HS-5 (cell line): ENCODE results near the gene BLOC1S1.
A peak's percentile ranks its signal among the peaks of the same experiment; 100 is the strongest.

Source experiments
- DNase-seq: peaks from one replicate; pipeline ENCODE4 v3.0.0-alpha.2; 2012; ENCODE audit warnings: low read depth

The BLOC1S1 gene

DNA sequence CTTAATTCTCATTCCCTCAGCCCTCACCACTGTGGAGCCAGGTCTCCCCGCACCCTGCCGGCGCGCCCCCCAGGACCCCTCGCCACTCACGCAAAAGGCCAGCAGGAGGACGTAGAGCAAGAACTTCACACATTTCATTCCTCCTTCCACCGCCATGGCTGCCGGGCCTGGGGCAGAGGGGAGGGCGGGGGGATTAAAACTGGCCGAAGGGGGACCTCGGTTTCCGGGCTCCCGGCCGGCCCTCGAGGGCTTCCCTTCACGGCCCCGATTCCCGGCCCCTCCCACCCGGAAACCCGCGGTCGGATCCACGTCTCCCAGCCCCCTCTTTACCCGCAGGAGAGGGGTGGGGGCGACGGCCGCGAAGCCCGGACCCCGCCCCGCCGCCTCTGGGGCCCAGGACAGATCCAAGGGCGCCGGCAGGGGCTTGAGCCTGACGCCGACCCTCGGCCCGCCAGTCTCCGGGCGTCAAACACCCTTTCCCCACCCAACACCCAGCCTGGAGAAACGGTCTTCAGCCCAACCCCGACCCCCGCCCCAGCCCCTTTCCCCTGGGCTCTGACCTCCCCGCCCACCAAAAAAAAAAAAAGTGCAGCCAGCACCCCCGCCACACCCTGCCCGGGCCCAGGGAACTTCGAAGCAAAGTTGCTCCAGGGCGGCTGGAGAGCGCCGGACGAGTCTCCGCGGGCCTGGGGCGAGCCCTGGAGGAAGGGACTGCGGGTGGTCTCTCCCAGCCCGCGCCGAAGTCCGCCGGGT, 12.5 kb downstream of the BLOC1S1 start:
- no peak for DNase-seq

GRCh38 chr12:55728939-55729818, 13.3 kb downstream of the BLOC1S1 start, which contains the start of gene CD63:
TSS of gene CD63 (minus strand) at chr12:55729009. CDS start at chr12:55728341, 668 bp downstream.
- peak; percentile 88 for DNase-seq

DNA sequence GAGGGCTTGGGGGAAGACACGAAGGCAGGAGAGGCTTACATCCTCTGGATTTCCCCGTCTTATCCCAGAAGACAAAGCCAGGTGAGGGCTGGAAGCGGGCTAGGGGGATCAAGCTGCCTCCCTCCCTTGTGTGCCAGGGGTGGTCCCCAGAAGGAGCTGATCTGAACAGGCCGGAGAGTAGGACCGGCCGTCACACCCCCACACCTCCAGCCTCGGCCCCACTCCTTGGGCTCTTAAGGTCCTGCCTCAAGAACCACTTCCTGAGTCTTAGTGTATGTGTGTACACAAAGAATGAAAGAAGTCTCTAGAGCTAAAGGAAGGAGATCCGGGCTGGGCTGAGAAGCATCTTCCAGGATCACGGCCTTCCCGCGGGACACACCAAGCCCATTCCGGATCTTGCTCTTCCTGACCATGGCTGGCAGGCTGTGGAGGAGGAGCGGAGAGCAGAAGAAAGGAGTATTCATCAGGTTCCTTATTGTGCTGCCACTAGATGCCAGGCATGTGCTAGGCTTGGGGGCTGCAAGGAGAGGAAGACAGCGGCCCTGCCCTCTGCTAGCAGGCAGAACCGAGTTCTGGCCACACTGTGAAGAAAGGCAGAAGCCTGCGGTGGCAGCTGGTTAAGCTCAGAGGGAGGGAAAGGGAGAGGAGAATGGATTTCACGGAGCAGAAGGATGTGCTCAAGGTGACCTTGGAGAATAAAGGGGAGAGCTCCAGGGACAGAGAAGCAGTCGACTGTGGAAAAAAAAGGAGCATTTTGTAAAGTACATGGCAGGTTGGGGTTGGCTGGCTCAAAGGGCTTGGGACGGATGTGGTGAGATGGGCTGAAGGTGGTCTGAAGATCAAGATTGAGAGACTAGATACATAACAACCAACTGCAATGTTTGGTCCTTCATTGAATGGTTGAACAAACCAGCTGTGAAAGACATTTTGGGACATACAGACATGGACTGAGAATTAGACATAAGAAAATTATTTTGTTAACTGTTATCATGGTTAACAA, 14.3 kb downstream of the BLOC1S1 start:
- no peak for DNase-seq

DNA sequence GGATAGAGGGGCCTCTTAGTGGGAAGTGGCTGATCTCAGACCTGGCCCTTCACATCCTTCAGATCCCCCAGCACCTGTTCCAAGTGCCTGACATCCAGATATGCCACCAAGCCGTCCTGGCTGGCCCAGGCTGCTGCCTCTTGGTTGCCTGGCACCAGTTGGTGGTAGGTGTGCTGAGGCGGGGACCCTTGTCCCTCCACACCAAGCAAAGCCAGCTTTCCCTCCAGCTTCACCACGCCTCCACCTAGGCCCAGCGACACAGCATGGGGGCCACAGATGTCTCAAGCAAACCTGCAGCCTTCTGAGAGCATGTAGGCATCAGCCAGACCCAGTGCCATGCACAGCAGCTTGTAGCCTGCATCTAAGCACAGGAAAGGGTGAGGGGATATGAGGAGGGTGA, 16.4 kb downstream of the BLOC1S1 start:
- no peak for DNase-seq

DNA sequence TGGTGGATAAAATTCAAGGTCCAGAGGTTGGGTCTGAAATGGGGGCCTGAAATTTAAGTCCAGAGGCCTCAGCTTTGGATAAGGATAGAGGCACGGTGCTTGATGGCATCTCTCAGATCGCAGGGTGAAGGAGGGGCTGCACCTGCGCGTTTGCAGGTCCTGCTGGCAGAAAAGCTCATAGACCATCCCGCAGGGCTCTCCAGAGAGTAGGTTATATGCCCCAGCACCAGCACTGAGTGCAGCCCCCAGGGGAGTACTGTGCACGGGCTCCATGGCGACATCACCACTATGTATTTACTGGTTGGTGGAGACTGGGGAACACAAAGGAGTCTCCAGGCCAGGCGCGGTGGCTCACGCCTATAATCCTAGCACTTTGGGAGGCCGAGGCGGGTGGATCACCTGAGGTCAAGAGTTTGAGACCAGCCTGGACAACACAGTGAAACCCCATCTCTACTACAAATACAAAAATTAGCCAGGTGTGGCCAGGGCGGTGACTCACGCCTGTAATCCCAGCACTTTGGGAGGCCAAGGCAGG, 17.2 kb downstream of the BLOC1S1 start:
- no peak for DNase-seq

GRCh38 chr12:55733858-55734257, 18.0 kb downstream of the BLOC1S1 start:
- DNase-seq = no peak

- no peak for DNase-seq
These were observed 18.7 kb downstream of the BLOC1S1 start for GRCh38 chr12:55734595-55734994.

GRCh38 chr12:55736076-55736475, 20.2 kb downstream of the BLOC1S1 start:
- no peak for DNase-seq

DNA sequence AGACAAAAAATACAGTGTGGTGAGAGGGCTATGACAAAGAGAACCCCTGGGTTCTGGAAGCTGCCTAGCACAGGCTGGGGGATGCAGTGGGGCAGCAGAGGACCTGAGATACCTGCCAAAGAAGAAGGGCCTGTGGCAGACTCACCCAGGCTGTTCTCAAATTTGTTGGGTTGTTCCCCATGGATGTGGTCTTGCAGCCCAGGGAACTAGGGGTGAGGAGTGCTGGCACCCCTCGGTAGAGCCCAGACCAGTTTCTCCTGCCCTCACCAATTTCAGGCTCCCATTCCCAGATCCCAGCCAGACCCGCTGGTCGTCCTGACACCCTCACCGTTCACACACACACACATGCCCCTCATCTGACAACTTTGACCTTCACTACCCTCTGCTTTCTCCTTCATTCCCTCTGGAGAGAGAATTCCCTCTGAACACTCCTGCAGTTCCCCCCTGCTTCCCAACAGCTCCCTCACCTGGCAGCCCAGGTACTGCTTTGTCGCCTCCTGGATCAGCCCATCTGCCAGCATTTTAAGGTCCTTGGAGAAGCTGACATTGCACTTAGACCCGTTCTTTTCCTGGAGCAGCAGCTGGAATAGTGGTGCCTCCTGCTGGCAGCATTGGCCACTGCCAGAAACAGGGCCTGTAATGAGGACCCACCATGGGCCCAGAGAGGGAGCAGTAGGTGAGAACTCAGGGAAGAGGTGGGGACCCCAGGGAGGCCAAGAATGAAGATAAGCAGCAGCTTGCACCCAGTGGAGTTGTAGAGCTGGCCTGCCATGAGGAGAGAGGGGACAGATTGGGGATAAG, 21.1 kb downstream of the BLOC1S1 start:
- no peak for DNase-seq

GRCh38 chr12:55737581-55738122, 21.8 kb downstream of the BLOC1S1 start:
- DNase-seq = no peak

- no peak for DNase-seq
These were observed 22.5 kb downstream of the BLOC1S1 start for GRCh38 chr12:55738123-55739024.

DNA sequence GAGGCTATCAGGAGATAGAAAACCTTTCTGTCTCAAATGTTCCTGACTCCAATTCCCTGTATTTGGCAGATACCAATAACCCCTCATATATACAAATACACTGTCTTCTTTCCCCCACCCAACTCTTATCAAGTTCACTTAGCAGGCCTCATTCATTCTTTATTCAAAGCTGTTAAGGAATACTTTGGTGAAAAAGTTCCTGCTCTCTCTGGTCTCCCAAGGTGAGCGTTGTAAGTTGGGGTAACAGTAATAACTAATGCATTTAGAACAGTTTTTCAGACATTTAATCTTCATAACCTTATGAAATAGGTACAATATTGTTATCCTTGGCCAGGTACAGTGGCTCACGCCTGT, 23.2 kb downstream of the BLOC1S1 start:
- DNase-seq = no peak

DNA sequence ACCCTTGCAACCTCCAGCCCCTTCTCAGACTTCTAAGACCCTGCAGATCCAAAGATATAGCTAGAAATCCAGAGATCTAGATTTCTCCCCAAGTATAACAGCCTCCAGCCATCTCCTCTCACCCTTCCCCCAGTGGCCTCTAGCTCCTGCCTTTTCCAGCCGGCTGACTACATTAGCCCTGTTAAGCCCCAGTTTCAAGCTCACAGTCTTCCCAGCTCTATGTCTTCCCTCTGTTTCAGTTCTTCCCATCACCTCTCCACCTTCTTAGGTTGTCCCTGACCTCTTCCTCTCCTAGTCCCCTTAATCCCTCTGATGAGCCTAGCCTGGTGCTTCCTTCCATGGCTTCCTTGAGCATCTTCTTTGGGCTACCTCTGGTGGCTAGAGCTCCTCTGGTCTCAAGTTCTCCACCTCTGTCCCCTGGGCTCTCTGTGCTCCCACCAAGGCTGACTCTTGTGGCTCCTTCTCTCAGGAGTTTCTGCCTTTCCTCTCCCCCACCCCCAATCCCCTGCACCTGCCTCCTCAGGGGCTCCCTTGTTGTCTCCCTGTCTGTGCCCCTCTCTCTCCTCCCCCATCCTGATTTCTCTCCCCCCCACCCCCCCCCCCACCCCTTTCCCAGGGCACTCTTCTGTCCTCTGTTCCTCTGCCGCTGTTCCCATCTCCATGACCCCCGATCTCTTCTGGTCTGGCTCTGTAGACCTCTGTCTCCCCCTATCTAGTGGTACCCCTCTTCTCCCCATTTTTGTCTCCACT, 26.3 kb downstream of the BLOC1S1 start:
- no peak for DNase-seq

GRCh38 chr12:55742719-55743405, 27.0 kb downstream of the BLOC1S1 start, which contains the start of gene GDF11:
TSS of gene GDF11 (plus strand) at chr12:55743122. CDS start at chr12:55743317, 195 bp downstream.
- DNase-seq = no peak

DNA sequence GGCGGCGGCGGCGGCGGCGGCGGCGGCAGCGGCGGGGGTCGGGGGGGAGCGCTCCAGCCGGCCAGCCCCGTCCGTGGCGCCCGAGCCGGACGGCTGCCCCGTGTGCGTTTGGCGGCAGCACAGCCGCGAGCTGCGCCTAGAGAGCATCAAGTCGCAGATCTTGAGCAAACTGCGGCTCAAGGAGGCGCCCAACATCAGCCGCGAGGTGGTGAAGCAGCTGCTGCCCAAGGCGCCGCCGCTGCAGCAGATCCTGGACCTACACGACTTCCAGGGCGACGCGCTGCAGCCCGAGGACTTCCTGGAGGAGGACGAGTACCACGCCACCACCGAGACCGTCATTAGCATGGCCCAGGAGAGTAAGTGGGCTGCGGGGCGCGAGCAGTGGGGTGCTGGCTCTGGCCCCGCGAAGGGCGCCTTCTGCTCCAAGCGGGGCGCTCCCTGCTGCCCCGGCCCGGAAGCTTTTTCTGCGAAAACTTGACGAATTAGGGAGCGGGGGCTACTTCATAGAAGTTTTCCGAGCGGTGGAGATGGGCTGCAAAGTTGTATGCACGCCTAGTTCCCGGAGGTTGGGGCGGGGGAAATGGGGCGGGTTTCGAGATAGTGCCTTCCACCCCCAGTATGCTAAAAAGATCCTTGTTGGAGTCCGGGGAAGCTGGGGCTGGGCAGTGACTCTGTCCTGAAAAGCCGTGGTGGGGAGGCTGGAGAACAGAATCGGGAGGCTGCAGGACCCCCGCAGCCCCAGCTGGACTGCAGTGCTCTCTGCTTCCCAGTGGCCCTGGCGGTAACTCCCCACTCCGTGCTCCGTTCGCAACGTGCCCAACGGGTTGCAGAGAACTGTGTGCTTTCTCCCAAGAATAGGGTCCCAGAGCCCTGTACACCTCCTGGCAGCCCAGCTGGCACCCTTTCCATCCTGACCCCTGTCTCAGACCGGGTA, 27.8 kb downstream of the BLOC1S1 start:
- no peak for DNase-seq

GRCh38 chr12:55744340-55745030, 28.6 kb downstream of the BLOC1S1 start:
- no peak for DNase-seq
